ENCODE measurements around the gene XRCC3. TPM values are rescaled to one million over a fixed set of nuclear protein-coding genes. Genes with fewer than 3 reads are reported as not detected.

The XRCC3 gene
- total and polyA plus RNA-seq, 10 of the 15 experiments (the other 5 are each of a cell fraction or from before 2014, with no cell fraction given): 0.37 to 52.0 (median 26.8) TPM

GRCh38 chr14:103735439-103735814, 20.2 kb upstream of the XRCC3 start (continued):
- TF ChIP-seq PRDM15 (CRISPR knock-in tag; IDR thresholded peaks at IDR 0.05) (no peak), EGR1 (IDR thresholded peaks at IDR 0.05; ENCODE audit: borderline replicate concordance in 1 of 2, low read depth in 2 of 2, low read length in 2 of 2) (no peak), ZBTB4 (CRISPR knock-in tag; IDR thresholded peaks at IDR 0.05) (no peak), USF1 (IDR thresholded peaks at IDR 0.05; ENCODE audit: borderline replicate concordance, extremely low read length, insufficient read depth, low read depth, low read length) (no peak), SUZ12 (IDR thresholded peaks at IDR 0.05; ENCODE audit: unreplicated experiment) (no peak), NR2C2 (IDR thresholded peaks at IDR 0.05; ENCODE audit: borderline replicate concordance, control insufficient read depth, insufficient read length, low read depth) (no peak), ELK1 (IDR thresholded peaks at IDR 0.05; ENCODE audit: low read depth, low read length) (no peak), HDGF (IDR thresholded peaks at IDR 0.05) (no peak), GABPA (IDR thresholded peaks at IDR 0.05; ENCODE audit: low read depth) (no peak), FOS (IDR thresholded peaks at IDR 0.05; ENCODE audit: borderline replicate concordance, extremely low read depth, insufficient read length) (no peak)
